GM12872 (cell line): ENCODE measurements around the gene ELAVL2.

Experiments used
- TF ChIP-seq, protein P1 (sequence below): IDR thresholded peaks from 3 replicates; pipeline ENCODE4 v1.5.1; 2011; ENCODE audit warnings: low read depth, mild to moderate bottlenecking, low read length, moderate library complexity; ENCODE audit not compliant: insufficient read depth

The ELAVL2 gene

DNA sequence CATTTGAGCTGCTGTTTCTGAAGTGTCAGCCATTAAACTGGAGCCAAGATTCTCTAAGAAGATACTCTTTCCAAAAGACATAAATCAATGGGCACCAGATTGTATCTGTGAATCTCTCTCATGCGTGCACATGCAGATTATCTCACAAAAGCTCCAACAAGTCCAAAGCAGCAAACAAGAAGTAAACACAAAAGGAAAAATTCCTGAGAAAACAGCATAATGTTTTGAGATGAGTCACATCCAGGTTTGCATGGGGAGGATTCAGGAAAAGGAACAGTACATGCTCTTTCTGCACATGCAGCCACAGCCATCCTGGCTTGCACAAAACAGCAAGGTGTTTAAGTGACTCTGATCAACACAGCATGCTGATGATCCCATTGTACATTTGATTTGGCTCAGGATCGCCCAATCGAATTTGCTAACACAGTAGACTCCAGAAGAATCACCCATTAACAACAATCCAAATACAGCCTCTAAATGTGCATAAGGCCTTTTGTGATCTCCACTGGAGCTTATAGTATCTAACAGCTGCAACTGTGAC is 143.1 kb downstream of the ELAVL2 start:
- TF ChIP-seq, protein P1, sequence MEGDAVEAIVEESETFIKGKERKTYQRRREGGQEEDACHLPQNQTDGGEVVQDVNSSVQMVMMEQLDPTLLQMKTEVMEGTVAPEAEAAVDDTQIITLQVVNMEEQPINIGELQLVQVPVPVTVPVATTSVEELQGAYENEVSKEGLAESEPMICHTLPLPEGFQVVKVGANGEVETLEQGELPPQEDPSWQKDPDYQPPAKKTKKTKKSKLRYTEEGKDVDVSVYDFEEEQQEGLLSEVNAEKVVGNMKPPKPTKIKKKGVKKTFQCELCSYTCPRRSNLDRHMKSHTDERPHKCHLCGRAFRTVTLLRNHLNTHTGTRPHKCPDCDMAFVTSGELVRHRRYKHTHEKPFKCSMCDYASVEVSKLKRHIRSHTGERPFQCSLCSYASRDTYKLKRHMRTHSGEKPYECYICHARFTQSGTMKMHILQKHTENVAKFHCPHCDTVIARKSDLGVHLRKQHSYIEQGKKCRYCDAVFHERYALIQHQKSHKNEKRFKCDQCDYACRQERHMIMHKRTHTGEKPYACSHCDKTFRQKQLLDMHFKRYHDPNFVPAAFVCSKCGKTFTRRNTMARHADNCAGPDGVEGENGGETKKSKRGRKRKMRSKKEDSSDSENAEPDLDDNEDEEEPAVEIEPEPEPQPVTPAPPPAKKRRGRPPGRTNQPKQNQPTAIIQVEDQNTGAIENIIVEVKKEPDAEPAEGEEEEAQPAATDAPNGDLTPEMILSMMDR: no peak

DNA sequence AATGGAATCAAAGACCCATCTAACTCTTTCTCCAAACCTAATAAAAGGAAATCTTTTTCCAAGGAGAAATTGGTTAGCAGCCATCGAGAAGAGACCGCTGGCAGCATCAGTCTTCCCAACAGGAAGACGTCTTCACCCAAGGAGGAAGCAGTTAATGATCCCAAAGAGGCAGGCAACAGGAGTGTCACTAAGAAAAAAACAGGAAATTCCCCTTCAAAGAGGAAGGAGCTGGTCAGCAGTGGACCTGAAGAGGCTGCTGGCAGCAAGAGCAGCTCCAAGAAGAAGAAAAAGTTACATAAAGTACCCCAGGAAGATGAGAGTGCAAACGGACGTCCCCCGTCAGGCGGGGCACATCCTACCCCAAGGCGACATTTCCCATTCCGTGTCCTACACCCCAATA is 143.7 kb downstream of the ELAVL2 start:
- TF ChIP-seq, protein P1: no peak

DNA sequence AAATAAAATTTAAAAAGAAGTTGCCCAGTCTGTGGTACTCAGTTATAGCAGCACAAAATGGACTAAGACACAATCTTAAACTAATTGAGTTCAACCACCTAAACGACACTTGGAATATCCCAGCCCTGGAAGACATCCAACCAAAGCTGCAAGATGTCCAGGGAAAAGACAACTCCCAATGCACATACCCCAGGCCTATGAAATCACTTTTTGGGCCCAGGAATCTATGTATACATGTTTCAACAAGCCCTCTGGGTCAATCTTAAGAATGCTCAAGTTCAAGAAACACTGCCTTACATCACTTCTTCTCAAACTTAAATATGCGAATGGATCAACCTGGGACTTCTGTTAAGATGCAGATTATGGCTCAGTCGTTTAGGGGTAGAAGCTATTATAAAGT is 148.6 kb downstream of the ELAVL2 start:
- TF ChIP-seq, protein P1: no peak

DNA sequence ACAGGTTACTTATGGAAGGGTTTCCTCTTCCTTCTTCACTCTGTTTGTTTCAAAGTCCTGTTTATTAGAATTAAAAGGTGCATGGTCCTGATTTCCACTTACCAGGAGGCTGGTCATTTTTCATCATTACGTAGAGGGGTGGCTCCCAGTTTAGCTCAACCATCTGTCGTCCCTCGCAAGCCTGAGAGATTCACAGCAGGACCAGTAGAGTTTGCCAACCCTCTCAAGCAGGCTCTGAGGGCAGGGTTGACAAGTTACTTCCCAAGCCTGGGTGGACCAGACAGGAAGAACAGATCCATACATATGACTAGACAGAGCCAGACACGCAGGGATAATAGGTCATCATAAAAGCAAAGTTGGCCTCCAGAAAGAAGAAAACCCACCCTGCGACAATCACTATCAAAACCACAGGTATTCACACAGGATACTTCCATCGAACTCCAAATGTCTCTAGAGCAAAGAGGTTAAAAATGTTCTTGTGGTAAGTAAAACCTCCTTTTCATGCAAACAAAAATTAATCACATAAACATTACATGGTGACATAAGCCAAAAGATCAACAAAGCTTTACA is 151.9 kb downstream of the ELAVL2 start:
- TF ChIP-seq, protein P1: no peak

DNA sequence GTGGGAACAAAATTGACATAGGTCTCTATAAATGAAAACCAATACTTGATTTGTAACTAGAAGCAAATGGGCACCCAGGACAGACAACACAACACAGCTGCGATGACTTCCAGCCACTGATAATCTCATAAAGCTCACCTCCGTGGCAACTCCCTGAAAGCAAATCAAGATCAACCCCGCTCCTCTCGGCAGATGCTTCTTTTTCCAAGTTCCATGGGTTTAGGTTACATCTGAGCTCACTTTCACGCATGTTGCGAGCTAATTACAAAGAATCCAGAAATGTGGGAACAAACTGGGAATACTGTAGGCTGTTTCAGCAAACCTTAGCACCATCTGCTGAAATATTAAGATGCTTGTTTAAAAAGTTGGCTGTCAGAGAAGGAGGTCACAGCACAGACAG is 153.9 kb downstream of the ELAVL2 start:
- TF ChIP-seq, protein P1: no peak

DNA sequence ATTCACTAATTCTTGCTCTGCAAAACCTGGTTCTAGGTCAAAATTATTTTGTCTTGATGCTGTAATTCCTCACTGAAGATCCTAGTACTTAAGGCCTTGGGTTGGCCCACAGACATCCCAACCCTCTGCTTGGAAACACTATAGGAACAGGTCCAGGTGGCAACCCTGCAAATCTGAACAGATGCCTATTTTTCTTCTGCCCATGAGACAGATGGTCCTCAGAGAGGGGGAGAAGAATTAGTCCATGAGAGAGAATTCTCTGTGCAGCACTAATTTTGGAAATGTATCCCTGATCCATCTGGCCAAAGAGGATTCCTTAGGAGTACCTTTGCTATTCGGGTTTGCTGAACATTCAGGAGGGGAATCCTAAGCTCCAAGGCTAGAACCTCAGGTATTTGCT is 156.3 kb downstream of the ELAVL2 start:
- TF ChIP-seq, protein P1: no peak

DNA sequence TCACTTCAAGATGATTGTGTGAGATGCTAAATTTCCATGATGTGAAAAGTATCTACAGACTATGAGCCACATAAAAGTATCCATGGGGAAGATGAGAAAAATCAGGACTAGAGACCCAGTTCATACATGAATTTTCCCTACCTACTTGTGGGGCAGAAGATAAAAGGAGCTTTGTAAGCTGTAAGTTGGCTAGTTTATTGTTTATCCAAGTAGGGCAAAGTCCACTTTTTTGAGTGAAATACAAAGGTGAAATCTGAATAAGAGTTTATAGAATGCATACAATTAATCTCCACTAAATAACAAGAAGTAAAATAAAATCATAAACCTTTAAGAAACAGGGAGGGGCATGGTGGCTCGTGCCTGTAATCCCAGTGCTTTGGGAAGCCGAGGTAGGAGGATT is 160.4 kb downstream of the ELAVL2 start:
- TF ChIP-seq, protein P1: no peak
